ENCODE results near the gene NUP42.

Gene NUP42

GRCh38 chr7:23161482-23161881 is 20.4 kb upstream of the NUP42 start:
- no peak for DNase-seq (ENCODE audit: low read depth in 1 of 2, low spot score in 1 of 2)
- TF ChIP-seq CTCF (IDR thresholded peaks at IDR 0.05; ENCODE audit: insufficient read depth, low read length) = no peak
- TF ChIP-seq POLR2AphosphoS5 (IDR thresholded peaks at IDR 0.05; ENCODE audit: low read depth) = no peak
- no peak for TF ChIP-seq GABPA (IDR thresholded peaks at IDR 0.05; ENCODE audit: low read depth)
- TF ChIP-seq SPI1 (IDR thresholded peaks at IDR 0.05; ENCODE audit: borderline replicate concordance, low read depth) = no peak
- no peak for TF ChIP-seq REST (IDR thresholded peaks at IDR 0.05; ENCODE audit: insufficient replicate concordance, low read depth)
- H3K27ac ChIP-seq (replicated peaks) = no peak overlapping the region
- no peak overlapping the region for H3K4me3 ChIP-seq (replicated peaks; ENCODE audit: insufficient read depth, low read length)
- H3K27me3 ChIP-seq (ENCODE audit: insufficient read depth, poor library complexity, severe bottlenecking) = no peaks in the 10 kb centered on the region

DNA sequence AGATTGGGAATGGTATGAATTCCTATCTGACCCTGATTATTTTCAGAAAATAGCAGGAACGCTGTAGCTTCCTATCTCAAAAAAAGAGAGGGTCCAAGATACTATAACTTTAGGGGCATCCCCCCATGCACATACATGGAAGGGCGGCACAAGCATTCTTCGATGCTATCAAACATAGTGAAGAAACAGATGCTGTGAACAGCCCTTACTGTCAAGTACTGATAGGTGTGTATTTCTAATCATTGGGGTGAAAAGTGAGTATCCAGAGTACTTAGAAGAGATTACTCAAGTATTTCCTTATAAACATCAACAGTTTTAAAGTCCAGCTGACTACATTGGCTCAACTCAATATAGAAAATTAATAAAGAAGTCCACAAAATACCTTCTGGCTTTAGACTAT is 17.0 kb upstream of the NUP42 start:
- TF ChIP-seq GABPA (IDR thresholded peaks at IDR 0.05; ENCODE audit: low read depth) (no peak), POLR2AphosphoS5 (IDR thresholded peaks at IDR 0.05; ENCODE audit: low read depth) (no peak), CTCF (IDR thresholded peaks at IDR 0.05; ENCODE audit: insufficient read depth, low read length) (no peak), SPI1 (IDR thresholded peaks at IDR 0.05; ENCODE audit: borderline replicate concordance, low read depth) (no peak), REST (IDR thresholded peaks at IDR 0.05; ENCODE audit: insufficient replicate concordance, low read depth) (no peak)
- no peak overlapping the region for H3K4me3 ChIP-seq (replicated peaks; ENCODE audit: insufficient read depth, low read length)
- DNase-seq (ENCODE audit: low read depth in 1 of 2, low spot score in 1 of 2) = no peak
- H3K27ac ChIP-seq (replicated peaks) = no peak overlapping the region
- H3K27me3 ChIP-seq (ENCODE audit: insufficient read depth, poor library complexity, severe bottlenecking) = no peaks in the 10 kb centered on the region

DNA sequence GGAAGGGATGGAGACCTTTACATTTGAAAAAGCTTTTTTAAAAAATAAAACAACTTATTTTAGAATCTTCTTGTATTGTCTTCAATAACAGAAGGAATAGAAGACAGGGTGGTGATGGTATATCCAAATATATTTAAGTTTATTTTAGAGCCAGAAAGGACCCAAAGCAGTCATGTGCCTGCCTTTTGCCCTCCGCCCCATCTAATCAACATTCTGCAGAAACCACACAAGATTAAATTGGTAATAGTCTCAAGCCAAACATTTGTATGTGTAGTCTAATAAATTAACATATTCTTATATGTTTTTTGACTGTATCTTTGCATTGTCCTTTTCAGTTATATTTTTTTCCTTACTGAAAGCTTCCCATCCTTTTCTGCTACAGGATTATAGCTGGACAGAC is 16.5 kb upstream of the NUP42 start:
- DNase-seq (ENCODE audit: low read depth in 1 of 2, low spot score in 1 of 2) = no peak
- Histone ChIP-seq H3K4me3 (replicated peaks; ENCODE audit: insufficient read depth, low read length) (no peak overlapping the region), H3K27ac (replicated peaks) (no peak overlapping the region), H3K27me3 (ENCODE audit: insufficient read depth, poor library complexity, severe bottlenecking) (no peaks in the 10 kb centered on the region)
- TF ChIP-seq SPI1 (IDR thresholded peaks at IDR 0.05; ENCODE audit: borderline replicate concordance, low read depth) = no peak
- TF ChIP-seq REST (IDR thresholded peaks at IDR 0.05; ENCODE audit: insufficient replicate concordance, low read depth) = no peak
- TF ChIP-seq POLR2AphosphoS5 (IDR thresholded peaks at IDR 0.05; ENCODE audit: low read depth) = no peak
- TF ChIP-seq GABPA (IDR thresholded peaks at IDR 0.05; ENCODE audit: low read depth) = no peak
- TF ChIP-seq CTCF (IDR thresholded peaks at IDR 0.05; ENCODE audit: insufficient read depth, low read length) = no peak
